Fibroblast of skin of back (primary cell): ENCODE measurements around the gene SF3A2. TPM values are rescaled to one million over a fixed set of nuclear protein-coding genes. Genes with fewer than 3 reads are reported as not detected.

Experiments
- DNase-seq: peaks from one replicate; pipeline ENCODE4 v3.0.0-alpha.2; 2013
- polyA plus RNA-seq, 2 experiments: library from polyadenylated mRNA; unstranded; fragments of 120-200 nt; gene quantifications; one replicate each; pipeline ENCODE4 v1.2.1, GENCODE V29; 2013; ENCODE audit not compliant: insufficient read length in 2 of 2

SF3A2 gene, protein sequence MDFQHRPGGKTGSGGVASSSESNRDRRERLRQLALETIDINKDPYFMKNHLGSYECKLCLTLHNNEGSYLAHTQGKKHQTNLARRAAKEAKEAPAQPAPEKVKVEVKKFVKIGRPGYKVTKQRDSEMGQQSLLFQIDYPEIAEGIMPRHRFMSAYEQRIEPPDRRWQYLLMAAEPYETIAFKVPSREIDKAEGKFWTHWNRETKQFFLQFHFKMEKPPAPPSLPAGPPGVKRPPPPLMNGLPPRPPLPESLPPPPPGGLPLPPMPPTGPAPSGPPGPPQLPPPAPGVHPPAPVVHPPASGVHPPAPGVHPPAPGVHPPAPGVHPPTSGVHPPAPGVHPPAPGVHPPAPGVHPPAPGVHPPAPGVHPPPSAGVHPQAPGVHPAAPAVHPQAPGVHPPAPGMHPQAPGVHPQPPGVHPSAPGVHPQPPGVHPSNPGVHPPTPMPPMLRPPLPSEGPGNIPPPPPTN
- polyA plus RNA-seq (2013, experiment 1 of 2; ENCODE audit: insufficient read length) = 104 TPM
- polyA plus RNA-seq (2013, experiment 2 of 2; ENCODE audit: insufficient read length) = 63.9 TPM

DNA sequence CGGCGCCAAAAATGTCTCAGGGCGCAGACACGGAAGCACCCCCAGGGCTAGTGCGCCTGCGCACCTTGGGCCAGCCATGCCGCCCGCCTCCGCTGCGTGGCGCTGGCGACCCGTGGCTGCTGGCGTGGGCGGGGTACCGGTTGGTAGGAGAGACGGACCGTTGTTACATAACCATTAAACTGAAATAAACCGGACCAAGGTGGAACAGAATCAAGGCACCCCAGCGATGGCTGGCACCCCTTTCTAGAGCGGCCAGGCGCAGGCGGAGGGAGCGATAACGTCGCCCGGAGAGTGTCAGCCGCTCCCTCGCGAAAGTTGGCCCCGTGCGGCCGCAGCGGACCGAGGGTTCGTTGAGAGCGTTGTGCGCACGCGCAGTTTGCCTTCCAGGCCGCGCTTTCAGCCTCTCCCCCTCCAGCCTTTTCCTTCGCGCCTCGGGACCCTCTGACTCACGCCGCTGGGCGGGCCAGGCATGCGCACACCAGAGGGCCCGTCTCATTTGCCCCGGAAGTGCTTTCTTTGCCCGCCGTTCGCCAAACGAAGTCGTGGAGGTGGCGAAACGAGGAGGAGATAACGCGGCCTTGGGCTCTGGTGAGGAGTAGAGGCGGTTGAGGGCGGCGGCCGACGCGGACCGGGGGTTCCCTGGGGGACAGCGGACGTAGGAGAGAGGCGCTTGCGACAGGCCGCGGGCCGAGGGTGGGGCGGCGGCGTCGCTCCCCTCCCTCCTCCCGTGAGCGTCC lies at the start of gene SF3A2, which contains the start of gene PLEKHJ1:
TSS of gene SF3A2 (plus strand) at position 511 of the 737 bp plus-strand sequence. CDS start 6,595 bp downstream, outside the sequence.
TSS of gene PLEKHJ1 (minus strand) at position 16 of the 737 bp plus-strand sequence. CDS start 81 bp downstream, outside the sequence.
- peak; percentile 96 for DNase-seq

DNA sequence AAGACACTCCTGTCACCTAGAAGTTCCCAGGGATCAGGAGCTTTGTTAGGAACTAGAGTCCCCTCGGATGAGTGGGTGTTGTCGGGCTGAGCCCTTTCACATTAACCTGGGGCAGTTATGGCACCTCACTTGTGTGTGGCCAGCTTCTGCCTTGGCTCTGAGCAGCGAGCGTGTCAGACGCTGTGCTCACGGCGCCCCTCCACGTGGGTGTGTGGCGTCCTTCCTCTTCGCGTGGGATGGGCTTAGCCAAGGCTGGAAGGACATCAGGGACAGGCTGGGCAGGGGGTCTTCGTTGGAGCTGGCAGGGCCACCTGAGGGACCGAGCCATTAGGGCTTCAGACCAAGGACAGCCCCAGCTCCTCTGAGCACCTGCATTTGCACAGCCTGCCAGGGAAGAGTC lies 49.5 kb upstream of the SF3A2 start:
- no peak for DNase-seq

DNA sequence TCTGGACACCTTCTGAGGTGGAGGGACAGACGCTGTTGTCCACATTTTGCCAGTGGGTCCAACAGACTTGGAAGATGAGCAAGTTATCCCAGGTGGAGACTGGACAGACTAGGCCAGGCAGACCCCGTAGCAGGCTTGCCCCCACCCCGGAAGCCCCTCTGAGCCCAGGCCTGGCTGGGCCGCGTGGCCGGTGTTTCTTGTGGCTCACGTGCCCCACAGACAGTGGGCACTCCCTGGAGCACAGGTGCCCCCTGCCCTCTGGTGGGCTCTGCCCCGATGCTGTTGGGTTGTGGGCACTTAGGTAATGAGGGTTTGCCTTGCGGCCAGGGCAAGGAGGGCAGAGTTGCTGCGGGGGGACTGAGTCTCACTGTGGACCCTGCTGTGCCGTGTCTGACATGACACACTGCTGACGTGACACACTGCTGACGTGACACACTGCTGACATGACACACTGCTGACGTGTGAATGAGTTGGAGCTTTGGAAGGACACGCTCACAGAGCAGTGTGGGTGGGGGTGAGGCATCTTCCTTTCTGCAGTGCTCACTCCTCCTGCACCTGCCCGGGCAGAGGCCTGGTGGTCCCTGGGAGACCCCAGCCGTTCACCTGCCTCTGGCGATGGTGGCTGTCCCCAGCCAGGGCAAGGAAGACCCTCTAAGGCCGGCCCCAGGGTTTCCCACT lies 47.8 kb upstream of the SF3A2 start:
- DNase-seq = peak; percentile 38

DNA sequence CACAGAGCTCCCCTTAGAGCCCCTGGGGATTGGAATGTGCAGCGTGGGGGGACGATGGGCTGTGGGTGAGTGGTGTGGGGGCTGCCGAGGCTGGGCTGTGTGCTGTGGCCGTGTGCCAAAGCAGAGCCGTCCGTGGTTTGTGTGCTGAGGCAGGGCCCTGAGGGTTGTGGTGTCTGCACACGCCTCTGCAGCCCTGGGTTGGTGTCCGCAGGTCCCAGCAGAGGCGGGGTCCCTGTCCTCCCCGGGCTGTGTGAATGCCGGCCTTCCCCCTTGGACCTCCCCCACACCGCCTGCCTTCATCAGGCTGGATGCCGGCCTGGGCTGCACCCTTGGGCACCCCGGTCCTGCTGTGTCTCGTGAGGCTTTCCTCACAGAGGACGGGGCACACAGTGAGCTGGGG lies 46.7 kb upstream of the SF3A2 start:
- DNase-seq = no peak

DNA sequence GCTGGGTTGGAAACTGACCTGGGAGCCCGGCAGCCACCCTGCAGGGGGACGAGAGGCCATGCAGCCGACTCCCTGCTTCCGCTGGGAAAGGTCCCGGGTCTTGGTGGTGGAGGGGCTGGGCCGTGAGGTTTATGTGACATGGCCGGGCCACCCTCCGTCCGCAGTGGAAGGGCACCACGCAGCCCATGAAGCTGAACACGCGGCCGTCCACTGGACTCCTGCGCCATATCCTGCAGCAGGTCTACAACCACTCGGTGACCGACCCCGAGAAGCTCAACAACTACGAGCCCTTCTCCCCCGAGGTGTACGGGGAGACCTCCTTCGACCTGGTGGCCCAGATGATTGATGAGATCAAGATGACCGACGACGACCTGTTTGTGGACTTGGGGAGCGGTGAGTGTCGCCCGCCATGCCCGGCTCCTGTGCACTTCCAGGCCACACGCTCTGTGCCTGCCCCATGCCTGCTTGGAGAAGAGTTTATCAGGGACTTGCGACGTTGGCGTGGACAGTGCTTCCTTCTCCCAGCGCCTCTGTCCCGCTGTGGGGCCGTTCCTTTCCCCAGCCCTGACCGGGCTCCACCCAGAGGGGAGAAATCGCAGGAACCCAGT lies 45.7 kb upstream of the SF3A2 start:
- no peak for DNase-seq

DNA sequence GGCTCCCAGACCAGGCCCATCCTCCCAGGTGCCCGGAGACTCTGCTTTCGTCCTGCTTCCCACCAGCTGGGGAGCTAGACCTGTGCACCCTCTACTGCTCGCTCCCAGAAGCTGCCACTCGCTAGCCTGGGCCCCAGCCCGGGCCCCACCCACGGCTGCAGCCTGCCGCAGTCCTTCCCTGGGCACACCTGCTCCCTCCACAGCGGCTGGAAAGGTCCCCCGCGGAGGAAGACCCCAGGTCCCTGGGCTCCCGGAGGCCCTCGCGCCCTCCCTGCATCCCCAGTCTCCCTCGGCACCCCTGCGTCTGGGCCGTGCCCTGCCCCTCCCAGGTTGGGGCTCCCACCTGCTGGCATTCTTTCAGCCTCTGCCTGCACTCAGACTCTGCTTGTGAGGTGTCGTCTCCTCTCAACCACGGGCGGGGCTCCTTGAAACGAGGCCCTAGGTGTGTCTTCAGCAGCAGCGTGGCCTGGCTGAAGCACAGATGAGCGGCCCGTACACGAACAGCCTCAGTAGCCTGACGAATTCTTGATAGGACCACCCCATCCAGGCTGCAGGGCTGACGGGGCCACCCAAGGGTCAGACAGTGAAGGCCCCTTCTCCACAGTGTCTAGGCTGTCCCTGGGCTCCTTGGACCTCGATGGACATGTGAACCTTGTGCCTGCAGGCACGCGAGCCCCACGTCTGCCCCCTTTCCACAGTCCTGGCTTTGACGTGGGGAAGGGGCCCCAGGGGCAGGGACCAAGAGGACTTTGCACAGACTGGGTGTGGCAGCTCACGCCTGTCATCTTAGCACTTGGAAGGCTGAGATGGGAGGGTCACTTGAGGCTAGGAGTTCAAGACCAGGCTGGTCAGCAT lies 44.9 kb upstream of the SF3A2 start:
- DNase-seq = no peak

DNA sequence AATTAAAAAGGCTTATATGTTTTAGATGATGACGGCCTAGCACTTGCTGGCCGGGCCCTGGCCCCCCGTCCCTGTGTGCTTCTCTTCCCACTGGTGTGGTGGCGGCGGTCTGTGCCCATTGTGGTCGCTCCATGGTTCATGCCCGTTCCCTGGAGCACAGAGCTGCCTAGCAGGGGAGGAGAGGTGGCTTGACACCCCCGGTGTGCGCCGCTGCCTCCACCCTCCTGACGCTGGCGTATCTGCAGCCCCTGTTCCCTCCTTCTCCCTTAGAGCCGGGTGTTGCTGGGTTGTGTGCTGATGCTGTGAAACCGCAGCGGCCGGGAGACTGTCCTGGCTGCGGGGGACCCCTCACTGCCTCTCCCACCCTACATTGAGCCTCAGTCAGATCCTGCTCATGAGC lies 43.8 kb upstream of the SF3A2 start:
- DNase-seq = no peak

DNA sequence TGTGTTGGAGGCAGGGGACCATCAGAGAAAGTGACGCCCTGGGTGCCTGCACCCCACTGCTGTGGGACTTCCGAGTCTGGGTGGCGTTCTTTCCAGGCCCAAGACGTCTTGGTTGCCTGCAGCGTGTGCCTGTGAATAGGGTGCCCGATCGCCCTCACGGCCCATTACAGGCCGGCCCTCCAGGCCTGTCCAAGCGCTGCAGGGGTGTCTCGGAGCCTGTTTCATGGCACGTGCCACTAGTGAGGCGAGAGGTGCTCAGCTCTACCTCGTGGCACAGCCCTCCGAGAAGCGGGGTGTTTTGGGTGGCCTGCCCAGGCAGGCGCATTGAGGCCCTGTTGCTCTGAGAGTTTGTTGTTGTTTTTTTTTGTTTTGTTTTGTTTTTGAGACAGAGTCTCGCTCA lies 42.8 kb upstream of the SF3A2 start:
- DNase-seq = no peak

DNA sequence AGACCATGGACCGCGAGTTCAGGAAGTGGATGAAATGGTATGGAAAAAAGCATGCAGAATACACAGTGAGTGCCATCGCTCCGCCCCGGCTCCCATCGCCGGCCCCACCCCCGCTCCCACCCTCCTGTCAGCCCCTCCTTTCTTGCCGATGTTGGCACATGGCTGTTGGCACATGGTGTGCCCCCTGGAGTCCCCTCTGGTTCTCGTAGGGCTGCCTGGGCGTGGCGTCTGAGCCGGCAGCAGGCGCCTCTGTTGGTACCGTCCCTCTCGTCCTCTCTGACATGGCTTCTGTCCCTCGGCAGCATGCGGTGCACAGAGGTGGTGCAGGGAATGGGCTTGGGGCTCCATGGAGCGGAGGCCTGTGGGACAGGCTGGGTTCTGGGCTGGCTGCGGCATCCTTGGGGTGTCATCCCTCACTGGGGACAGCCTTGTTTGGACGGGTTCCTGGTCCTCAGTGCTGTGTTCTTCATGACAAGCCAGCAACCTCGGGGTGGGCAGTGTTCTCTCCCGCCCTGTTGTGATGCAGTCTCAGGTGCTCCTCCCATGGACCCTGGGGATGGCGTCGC lies 42.0 kb upstream of the SF3A2 start:
- DNase-seq = no peak

DNA sequence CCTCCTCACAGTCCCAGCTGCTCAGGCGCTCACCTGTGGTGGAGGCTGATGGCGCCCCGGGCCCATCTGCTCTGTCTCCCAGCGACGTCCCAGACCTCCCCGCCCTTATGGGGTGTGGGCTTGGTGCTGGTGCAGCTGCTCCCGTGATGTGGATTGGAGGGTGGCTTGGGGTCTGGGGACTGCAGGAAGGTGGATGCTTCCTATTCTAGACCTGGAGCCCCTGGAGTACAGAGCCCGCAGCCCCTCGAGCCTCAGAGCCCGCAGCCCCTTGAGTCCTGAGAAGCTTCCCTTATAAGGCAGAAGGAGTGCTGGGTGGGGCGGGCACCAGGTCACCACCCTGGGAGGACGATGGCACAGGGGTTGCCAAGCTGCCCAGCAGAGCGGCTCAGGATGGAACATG lies 41.3 kb upstream of the SF3A2 start:
- no peak for DNase-seq

DNA sequence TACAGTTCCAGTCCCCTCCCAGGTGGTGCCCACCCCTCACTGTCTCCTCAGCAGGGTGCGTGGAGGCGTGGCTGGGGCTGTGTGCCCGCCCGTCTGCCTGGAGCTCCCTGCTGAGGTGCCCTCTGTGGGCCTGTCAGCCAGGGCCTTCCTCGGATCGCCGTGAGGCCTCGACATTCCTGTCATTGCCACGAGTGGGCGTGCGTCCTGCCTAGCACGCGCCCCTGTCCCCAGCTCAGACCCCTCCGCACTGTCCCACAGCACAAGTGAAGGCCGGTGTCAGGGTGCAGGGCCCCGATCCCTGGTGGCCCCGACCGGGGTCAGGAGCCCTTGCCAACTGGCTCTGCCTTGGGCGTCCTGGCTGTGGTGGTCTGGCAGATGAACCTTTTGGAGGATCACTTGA lies 40.7 kb upstream of the SF3A2 start:
- DNase-seq = no peak

DNA sequence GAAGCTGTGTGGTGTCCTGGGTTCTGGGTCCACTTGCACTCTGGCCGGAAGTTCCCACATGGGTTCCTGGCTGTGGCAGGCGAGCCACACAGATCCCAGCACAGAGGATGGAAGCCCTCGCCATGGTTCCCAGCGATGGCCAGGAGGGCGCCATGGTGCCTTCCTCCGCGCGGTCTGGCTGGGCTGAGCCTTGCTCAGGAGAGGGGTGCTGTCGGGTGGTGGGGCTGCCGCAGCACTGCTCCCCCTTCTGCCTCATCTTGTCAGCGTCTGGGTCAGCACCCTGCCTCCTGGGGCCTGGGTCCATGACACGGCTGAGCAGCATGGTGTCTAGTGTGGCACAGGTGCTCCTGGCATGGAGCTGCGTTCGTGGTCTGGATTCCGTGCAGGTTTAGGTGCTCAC lies 39.4 kb upstream of the SF3A2 start:
- DNase-seq = no peak

DNA sequence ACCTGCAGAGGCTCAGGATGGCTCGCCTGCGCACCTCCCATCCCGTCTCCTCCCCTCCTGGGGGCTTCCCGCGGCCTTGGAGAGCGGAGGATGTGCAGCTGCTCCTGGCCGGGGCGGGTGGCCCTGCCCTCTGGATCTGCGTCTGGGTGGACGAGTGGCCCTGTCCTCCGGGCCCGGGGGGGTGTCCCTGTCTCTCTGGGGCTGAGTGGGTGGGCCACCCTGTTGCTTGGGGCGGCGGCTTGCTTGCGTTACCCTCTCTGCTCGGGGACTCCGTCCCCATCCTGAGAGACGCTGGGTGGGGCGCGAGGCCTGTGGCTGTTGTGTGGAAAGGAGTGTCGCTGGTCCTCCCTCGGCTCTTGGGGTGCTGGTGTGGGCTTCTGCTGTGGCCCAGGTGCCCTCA lies 38.3 kb upstream of the SF3A2 start:
- DNase-seq = no peak

DNA sequence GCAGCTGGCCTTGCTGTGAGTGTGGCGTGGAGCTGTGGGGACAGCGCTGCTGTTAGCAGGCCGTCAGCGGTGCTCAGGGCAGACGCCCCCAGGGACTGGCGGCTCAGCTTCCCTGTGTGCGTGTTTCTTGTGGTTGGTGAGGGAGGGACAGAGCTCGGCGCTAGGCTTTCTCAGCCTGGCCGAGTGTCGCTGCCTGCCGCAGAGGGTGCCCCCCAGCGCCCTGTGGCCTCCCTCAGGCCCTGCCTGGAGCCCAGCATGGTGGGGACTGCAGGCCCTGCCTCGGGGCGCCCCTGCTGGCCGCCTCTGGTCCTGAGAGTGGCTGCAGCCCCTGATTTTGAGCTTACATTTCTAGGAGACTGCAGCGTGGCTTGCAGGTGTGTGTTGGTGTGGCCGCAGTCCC lies 37.4 kb upstream of the SF3A2 start:
- DNase-seq = no peak

DNA sequence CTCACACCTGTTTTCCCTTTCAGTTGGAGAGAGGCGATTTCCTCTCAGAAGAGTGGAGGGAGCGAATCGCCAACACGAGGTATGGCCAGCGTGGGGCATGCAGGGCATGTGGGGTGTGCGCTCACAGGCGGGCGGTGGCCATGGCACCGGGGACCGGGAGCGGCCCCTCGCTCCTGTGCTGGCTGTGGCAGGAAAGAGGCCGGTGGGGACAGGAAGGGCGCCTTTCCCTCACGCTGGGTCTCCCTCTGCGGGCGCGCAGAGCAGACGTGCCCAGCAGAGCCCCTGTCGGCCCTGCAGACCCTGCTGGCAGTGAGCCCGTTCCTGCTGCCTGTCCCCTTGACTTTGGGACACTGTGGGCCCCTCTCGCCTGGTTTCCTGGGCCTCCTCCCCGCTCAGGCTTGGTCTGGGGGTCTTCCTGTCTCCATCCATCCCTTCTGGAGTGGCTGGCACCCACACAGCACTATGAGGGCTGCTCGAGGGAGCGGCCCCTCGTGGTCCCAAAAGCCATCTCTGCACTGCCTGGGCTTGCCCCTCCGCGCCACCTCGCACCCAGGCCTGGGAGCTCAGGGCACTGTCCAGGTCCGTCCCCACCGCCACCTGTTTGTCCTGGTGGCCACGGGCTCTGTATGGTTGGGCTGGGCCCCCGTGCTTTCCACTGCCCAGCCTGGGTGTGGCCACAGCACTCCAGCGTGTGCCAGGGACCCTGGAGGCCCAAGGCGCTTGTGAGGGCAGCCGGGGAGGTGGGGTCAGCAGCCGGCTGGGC lies 36.6 kb upstream of the SF3A2 start:
- DNase-seq = no peak

DNA sequence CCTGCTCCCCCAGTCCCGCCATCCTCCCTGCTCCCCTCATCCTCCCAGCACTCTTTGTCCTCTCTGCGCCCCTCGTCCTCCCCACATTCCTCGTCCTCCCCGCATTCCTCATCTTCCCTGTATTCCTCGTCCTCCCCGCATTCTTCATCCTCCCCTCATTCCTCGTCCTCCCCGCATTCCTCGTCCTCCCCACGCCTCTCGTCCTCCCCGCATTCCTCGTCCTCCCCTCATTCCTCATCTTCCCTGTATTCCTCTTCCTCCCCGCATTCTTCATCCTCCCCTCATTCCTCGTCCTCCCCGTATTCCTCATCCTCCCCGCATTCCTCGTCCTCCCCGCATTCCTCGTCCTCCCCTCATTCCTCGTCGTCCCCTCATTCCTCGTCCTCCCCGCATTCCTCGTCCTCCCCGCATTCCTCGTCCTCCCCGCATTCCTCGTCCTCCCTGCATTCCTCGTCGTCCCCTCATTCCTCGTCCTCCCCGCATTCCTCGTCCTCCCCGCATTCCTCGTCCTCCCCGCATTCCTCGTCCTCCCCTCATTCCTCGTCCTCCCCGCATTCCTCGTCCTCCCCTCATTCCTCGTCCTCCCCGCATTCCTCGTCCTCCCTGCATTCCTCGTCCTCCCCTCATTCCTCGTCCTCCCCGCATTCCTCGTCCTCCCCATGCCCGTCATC lies 35.9 kb upstream of the SF3A2 start:
- peak; percentile 12 for DNase-seq

DNA sequence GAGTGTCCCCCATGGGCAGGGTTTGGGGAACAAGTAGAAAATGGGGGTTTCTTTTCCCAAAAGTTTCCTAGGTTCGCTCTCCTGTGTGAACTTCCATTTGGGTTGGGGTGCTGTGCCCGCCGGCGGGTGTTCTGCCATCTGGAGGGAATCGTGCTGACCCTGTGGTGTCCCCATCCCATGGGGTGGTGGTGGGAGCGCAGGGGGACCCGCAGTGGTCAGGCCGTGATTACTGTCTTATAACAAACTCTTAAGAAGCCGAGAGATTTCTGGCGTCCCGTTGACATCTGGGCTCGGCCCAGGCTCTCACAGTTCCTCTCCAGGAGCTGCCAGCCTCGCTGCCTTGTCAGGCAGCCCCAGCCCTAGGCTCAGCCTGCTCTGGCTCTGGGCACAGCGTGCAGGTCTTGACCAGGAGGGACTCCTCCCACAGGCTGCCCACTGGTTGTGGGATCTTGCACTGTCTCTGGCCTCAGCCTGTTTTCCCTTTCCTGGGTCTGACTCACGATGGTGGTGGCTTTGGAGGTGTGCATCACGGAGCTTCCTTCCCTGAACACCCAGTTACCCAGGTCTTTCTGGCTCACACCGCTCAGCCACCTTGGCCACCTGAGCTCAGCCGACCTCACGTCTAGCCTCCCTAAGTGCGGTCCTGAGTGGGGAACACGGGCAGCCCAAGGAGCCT lies 35.0 kb upstream of the SF3A2 start:
- no peak for DNase-seq

DNA sequence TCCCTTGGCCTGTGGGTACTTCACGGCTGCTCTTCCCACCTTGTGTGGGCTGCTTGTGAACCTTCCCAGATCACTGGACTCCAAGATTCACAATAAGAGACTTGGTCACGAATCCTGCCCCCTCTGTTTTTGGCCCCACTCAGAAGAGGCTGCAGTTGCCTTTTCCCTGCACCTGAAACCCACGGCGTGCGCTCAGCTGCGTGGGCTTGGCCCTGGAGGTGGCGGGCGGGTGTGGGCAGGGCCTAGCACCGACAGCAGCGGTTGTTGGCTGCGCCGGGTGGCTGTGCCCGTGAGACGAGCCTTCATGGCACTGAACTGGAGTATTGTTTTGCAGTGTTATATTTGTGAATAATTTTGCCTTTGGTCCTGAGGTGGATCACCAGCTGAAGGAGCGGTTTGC lies 34.3 kb upstream of the SF3A2 start:
- no peak for DNase-seq

DNA sequence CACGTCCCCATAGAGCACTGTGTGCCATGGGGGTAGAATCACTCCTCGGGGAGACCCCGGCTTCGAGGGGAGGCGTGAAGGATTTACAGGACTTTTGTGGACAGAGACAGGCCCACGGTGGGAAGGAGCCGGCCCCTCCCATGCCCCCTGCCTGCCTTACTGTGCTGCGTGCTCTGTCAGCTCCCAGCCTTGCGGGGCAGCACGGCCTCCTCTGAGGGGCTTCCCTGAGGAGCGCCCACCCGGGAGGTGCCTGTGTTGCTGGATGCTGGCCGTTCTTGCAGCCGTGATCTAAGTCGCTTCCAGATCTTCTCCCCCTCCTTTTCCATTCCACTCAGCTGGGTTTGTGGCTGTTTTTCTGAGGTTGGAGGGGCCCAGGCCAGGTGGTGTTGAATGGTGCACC lies 29.6 kb upstream of the SF3A2 start:
- DNase-seq = no peak
